AG10803 (cell line): ENCODE data around the gene MRPL53.

ENCODE experiments used
- DNase-seq: peaks from one replicate; pipeline ENCODE4 v3.0.0; 2010; ENCODE audit warnings: low read depth
- H3K4me3 ChIP-seq: 2 replicates; pipeline ENCODE4 v1.5.1; 2011; ENCODE audit warnings: mild to moderate bottlenecking, low read length, control low read depth
- TF ChIP-seq, protein P1 (sequence below): conservative IDR thresholded peaks from 2 replicates; pipeline ENCODE4 v1.5.1; 2011; ENCODE audit warnings: mild to moderate bottlenecking, low read length, control low read depth, inconsistent platforms

MRPL53 gene

GRCh38 chr2:74424139-74424992, 48.1 kb downstream of the MRPL53 start:
- TF ChIP-seq, protein P1, sequence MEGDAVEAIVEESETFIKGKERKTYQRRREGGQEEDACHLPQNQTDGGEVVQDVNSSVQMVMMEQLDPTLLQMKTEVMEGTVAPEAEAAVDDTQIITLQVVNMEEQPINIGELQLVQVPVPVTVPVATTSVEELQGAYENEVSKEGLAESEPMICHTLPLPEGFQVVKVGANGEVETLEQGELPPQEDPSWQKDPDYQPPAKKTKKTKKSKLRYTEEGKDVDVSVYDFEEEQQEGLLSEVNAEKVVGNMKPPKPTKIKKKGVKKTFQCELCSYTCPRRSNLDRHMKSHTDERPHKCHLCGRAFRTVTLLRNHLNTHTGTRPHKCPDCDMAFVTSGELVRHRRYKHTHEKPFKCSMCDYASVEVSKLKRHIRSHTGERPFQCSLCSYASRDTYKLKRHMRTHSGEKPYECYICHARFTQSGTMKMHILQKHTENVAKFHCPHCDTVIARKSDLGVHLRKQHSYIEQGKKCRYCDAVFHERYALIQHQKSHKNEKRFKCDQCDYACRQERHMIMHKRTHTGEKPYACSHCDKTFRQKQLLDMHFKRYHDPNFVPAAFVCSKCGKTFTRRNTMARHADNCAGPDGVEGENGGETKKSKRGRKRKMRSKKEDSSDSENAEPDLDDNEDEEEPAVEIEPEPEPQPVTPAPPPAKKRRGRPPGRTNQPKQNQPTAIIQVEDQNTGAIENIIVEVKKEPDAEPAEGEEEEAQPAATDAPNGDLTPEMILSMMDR, result no peak
- no peak overlapping the region for H3K4me3 ChIP-seq
- no peak for DNase-seq

GRCh38 chr2:74423231-74424095, 49.0 kb downstream of the MRPL53 start:
- no peak overlapping the region for H3K4me3 ChIP-seq
- TF ChIP-seq, protein P1, result no peak
- no peak for DNase-seq
